Lower leg skin (tissue), 4 donors: ENCODE data around the gene CYBA. TPM values are rescaled to one million over a fixed set of nuclear protein-coding genes. Genes with fewer than 3 reads are reported as not detected.

Source experiments
- DNase-seq, 2 donors: peaks; one replicate each; pipeline ENCODE4 v3.0.0-alpha.2; 2019; ENCODE audit warnings: low spot score in 2 of 2
- H3K4me3 ChIP-seq: fragments of 200-600 bp; sonication (generic); 2 replicates; pipeline ENCODE4 v1.5.1; 2017; ENCODE audit warnings: mild to moderate bottlenecking, low read depth; ENCODE audit not compliant: poor library complexity, severe bottlenecking
- POLR2A ChIP-seq, 2 donors: fragments of 450-650 bp; IDR thresholded peaks; one replicate each; pipeline ENCODE4 v1.6.1; 2016 to 2017; ENCODE audit warnings: antibody characterized with exemption in 2 of 2, mild to moderate bottlenecking in 1 of 2, moderate library complexity in 1 of 2
- WGBS, 2 donors: methylation state at CpG; one replicate each; pipeline ENCODE4 v1.1.5; 2018; 5-methylcytosine and 5-hydroxymethylcytosine counted together
- intact Hi-C: fragments of 100-400 bp; cut with DNase I; formaldehyde crosslinking; loops from one replicate; pipeline ENCODE4 v1.15.0; 2023; ENCODE audit warnings: low total_unique reads
- total RNA-seq, 4 donors: library from RNA; depleted of rRNA; stranded (reverse); fragments of >200 nt; gene quantifications; one replicate each; pipeline ENCODE4 v1.1.0, GENCODE V29; 2016
- TF ChIP-seq, protein P1 (sequence below), 3 donors: fragments of 450-650 bp; IDR thresholded peaks; one replicate each; pipeline ENCODE4 v1.5.1; 2016; ENCODE audit warnings: antibody characterized with exemption in 3 of 3, mild to moderate bottlenecking in 3 of 3, moderate library complexity in 2 of 3

CYBA gene
- total RNA-seq, 4 donors from 2014 or later: 30.5 to 93.2 (median 44.7) TPM

DNA sequence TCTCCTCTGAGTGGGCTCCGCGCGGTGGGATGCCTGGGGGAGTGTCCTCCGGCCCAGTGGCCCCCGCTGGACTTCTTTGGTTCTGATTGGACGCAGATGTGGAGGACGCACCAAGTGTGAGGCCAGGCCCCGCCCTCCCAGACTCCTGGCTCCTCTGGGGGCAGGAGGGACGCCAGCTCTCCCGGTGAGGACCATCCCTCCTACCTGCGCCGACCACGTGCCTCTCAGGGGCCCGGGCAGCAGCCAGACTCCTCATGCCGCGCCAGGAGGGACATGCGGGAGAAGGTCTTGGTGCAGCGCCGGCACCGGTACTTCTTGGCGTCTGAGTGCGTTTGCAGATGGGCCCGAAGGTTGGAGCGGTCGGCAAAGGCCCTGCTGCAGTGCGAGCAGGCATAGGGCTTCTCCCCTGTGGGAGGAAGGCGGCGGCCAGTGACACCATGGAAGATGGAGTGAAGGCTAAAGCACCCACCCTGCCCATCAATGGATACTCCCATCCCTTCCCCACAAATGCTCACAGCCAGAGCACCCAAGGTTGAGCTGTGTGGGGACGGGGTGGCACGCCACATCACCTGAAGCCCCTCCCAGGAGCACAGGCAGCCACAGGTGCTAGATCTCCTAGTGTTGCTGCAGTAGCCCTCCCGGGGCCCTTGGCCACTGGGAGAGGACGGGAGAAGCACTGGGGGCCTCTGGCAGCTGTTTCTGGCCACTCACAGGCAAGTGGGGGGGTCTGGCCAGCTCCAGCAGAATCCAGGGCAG is 27.5 kb upstream of the CYBA start:
- TF ChIP-seq, protein P1, sequence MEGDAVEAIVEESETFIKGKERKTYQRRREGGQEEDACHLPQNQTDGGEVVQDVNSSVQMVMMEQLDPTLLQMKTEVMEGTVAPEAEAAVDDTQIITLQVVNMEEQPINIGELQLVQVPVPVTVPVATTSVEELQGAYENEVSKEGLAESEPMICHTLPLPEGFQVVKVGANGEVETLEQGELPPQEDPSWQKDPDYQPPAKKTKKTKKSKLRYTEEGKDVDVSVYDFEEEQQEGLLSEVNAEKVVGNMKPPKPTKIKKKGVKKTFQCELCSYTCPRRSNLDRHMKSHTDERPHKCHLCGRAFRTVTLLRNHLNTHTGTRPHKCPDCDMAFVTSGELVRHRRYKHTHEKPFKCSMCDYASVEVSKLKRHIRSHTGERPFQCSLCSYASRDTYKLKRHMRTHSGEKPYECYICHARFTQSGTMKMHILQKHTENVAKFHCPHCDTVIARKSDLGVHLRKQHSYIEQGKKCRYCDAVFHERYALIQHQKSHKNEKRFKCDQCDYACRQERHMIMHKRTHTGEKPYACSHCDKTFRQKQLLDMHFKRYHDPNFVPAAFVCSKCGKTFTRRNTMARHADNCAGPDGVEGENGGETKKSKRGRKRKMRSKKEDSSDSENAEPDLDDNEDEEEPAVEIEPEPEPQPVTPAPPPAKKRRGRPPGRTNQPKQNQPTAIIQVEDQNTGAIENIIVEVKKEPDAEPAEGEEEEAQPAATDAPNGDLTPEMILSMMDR (IDR thresholded peaks at IDR 0.05): no peak
- no peak for TF ChIP-seq POLR2A (IDR thresholded peaks at IDR 0.05)
- DNase-seq: no peak
- 40 to 65% methylated on average over 22 to 32 of the region's 32 CpGs for WGBS, 2 donors
- H3K4me3 ChIP-seq: no peak overlapping the region
- intact Hi-C loops: no loop called here

- no peak overlapping the region for H3K4me3 ChIP-seq
- 37 to 48% methylated on average over 8 to 13 of the region's 13 CpGs for WGBS, 2 donors
- TF ChIP-seq POLR2A (IDR thresholded peaks at IDR 0.05): no peak
- TF ChIP-seq, protein P1 (IDR thresholded peaks at IDR 0.05): no peak
- intact Hi-C loops: no loop called here
- DNase-seq: no peak
These were observed 26.9 kb upstream of the CYBA start for GRCh38 chr16:88677721-88678120.

DNA sequence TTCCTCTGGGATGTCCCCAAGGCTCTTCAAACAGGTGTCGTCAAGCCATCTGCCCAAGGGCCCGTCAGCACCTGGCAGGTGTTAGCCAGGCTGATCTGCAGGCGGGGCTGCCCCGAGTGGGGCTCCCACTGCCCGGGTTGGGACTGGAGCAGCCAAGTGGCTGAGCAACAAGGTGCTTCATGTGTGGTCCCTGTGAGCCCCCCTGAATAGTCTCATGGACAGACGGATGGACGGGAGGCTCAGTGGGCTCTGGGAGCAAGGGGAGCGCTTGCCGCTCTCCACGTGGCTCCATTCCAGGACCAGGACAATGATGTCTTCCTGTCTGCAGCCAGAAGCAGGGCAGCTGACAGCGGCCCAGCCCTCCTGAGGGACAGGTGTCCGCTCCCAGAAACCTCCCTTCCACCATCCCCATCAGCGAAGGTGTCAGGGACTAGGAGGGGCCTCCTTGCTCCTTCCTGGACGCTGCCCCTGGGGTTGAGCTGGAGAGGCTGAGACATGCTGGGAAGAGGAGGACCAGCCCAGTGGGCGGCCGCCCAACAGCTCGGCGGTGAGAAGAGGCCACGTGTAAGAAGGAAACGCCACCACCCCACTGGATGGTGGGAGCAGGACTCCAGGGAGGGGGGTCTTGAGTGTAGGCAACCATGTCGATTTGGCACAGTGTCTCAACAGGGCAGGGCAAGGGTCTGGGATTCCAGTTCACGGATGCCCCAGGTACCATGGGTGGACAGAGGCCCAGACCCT is 25.8 kb upstream of the CYBA start:
- no peak for TF ChIP-seq POLR2A (IDR thresholded peaks at IDR 0.05)
- TF ChIP-seq, protein P1 (IDR thresholded peaks at IDR 0.05): no peak
- WGBS, 2 donors: 79 to 85% methylated on average over 16 to 22 of the region's 22 CpGs
- intact Hi-C loops: no loop called here
- H3K4me3 ChIP-seq: no peak overlapping the region
- no peak for DNase-seq

GRCh38 chr16:88673716-88674379 is 23.0 kb upstream of the CYBA start:
- intact Hi-C loops: no loop called here
- WGBS, 2 donors: 91 to 94% methylated on average over 19 of the region's 19 CpGs
- H3K4me3 ChIP-seq: no peak overlapping the region
- no peak for DNase-seq
- TF ChIP-seq, protein P1 (IDR thresholded peaks at IDR 0.05): no peak
- TF ChIP-seq POLR2A (IDR thresholded peaks at IDR 0.05): no peak

GRCh38 chr16:88672776-88673175 is 21.9 kb upstream of the CYBA start:
- WGBS, 2 donors: 63 to 65% methylated on average over 11 of the region's 11 CpGs
- no peak for TF ChIP-seq POLR2A (IDR thresholded peaks at IDR 0.05)
- TF ChIP-seq, protein P1 (IDR thresholded peaks at IDR 0.05): no peak
- DNase-seq: no peak
- intact Hi-C loops: no loop called here
- H3K4me3 ChIP-seq: no peak overlapping the region
